GM21717 (cell line): ENCODE data around the gene TNNT3.
"Not testable (repeated sequence)": the region's sequence is repeated elsewhere in the genome, so short reads cannot be mapped to it uniquely, and the experiment has no call there.

Source experiments
- ATAC-seq: cut with Tn5 transposase; IDR thresholded peaks from one replicate; pipeline ENCODE4 v1.9.1; 2021; ENCODE audit warnings: mild to moderate bottlenecking, moderate library complexity; ENCODE audit not compliant: unreplicated experiment

The TNNT3 gene

DNA sequence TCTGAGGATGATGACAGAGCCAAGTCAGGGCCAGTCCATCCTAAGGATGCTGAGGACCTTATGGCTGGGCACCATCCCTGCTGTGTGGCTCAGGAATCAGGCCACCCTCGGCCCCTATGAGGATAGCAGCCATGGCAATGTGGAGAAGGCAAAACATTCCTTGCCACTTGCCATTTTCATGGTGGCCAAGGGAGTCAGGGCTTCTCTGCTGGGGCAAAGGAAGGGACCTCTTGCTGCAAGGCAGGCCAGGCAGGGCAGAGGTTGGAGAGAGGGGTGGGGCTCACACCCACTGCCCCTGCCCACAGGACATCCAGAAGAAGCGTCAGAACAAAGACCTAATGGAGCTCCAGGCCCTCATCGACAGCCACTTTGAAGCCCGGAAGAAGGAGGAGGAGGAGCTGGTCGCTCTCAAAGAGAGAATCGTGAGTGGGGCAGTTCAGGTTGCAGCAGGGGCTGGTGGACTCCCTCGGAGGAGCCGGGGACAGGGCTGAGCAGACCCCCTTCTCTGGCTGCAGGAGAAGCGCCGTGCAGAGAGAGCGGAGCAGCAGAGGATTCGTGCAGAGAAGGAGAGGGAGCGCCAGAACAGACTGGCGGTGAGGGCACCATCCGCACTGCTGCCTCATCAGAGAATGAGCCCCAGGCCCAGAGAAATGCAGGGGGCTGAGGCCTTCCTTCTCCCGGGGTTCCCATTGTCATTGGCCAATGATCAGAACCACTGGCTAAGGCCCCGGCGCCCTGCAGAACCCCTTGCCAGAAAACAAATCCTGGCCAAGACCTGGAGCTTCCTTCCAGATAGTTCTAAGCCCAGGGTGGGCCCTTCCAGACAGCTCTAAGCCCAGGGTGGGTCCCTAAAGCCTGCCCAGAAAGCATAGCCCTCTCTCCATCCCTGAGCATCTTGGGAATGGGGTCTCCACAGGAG, 14.2 kb downstream of the TNNT3 start:
- no peak for ATAC-seq

- no peak for ATAC-seq
Observed at GRCh38 chr11:1934335-1935155, 15.0 kb downstream of the TNNT3 start.

DNA sequence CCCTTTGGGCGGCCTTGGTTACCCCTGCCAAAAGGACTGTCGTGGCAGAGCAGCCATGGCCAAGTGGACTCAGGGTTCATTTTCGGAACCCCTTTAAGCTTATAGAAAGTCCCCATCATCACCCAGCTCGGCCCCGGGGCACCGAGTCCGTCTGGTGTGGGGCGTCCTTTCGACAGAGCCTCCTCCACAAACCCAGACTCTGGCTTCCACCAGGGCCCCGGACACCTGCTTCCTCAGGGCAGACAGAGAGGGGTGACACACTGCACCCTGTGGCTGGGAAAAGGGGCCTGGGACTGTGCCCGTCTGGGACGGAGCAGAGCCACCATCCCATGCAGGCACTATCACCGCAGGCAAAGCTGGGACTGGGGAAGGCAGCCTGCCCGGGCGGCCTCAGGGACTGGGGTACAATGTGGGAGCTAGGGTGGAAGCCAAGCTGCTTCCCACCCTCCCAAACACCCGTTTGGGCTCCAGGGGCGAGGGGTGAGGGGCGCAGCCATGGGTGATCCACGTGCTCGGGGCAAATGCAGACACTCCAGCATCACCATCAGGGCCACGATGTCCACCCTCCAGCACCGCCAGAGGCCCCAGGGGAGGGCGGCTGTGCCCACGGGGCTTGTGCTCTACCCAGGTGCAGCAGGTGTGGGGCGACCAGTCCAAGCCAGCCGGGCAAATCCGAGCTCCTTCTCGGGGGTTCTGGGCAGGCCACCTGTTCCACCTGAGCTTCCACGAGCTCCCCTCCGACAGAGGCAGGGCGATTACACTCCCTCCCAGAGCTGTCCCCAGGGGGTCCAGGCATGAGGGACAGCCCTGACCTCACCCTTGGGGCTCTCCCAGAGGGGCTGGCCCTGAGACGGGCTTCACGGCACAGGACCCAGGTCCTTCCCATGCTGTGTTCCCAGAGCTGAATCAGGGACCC, 15.9 kb downstream of the TNNT3 start:
- ATAC-seq = no peak

DNA sequence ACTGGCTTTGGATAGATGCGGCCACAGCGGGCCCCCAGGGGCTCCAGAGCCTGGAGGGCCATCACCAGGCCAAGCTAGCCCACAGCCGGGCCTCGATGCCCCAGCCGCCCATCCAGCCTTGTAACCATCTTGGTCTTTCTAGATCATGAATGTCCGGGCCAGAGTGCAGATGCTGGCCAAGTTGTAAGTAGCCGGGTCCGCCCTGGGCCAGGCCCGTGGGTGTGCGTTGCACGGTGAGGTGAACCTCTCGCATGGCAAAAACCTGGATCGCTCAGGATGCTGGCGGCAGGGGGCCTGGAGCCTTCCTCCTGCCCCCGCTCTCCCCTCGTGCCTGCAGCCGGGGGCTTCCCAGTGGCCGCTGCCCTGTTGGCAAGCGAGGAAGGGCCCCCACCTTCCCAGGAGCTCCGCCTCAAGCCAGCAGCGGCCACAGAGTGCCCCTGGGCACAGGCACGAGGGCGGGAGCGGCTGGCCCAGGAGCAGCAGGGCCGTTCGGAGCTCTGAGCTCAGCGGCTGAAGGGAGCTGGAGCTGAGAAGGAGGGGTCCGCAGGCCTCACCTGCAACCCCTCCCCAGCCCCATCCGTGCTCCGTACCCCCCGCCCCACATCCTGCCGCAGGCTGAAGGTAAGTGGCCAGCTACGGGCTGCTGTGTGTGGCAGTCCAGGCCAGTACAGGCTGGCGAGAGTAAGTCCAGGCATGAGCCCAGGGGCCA, 16.7 kb downstream of the TNNT3 start:
- ATAC-seq = no peak

- ATAC-seq = no peak
Observed at GRCh38 chr11:1936781-1937615, 17.5 kb downstream of the TNNT3 start.

GRCh38 chr11:1937616-1938342, 18.3 kb downstream of the TNNT3 start:
- no peak for ATAC-seq

DNA sequence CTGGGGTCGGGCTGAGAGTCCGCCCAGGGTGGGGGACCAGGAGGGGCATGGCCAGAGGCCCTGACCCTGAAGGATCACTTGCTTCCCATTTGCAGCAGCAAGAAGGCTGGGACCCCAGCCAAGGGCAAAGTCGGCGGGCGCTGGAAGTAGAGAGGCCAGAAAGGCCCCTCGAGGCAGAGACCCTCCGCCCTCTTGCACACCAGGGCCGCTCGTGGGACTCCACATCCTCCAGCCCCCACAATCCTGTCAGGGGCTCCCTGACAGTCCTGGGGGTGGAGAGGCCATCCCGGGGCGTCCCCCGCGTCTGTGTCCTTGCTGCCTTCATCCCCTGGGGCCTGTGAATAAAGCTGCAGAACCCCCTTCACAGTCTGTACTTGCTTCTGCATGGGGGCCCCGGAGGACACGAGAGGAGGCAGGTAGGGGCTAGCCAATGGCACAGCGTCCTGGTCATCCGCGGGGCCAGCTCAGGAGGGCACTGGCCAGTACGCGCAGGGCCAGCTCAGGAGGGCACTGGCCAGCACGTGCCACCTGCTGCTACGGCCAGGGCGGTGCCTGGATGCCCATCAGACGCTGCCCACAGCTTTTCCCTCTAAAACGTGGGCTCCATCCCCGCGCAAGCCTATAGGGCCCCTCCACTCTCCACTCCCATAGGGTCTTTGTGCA, 19.0 kb downstream of the TNNT3 start:
- no peak for ATAC-seq

- ATAC-seq = no peak
Observed at GRCh38 chr11:1939006-1939625, 19.6 kb downstream of the TNNT3 start.

- not testable (repeated sequence) for ATAC-seq
Observed at GRCh38 chr11:1939788-1940187, 20.3 kb downstream of the TNNT3 start.

DNA sequence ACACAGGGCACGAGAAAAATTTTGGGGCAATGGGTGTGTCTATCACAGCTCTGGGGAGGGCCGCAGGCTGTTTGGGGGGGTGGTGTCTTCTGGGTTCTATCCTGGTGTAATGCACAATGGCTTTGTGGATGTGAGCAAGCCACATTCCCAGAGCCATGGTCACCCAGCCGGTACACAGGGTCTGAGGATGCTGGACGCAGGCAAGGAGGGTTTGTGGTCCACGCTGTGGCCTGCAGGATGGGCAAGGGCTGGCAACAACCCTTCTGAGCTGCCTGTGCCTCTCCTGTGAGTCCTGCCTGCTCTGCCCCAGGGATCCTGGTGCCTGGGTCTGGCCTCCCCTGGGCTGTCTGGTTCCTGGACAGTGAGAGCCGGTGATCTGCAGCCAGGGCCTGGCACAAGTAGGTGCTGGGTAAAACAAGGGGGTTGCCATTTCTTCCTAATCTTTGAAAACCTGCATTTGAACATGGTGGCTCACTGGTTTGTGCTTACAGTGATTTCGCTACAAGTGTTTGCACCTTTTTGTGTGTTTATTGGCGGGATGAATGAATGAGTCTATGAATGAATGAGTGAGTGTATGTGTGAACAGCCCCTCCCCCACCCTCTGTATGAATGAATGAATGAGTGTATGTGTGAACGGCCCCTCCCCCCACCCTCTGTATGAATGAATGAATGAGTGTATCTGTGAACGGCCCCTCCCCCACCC, 23.2 kb downstream of the TNNT3 start:
- no peak for ATAC-seq

GRCh38 chr11:1943576-1943975, 24.1 kb downstream of the TNNT3 start:
- no peak for ATAC-seq

DNA sequence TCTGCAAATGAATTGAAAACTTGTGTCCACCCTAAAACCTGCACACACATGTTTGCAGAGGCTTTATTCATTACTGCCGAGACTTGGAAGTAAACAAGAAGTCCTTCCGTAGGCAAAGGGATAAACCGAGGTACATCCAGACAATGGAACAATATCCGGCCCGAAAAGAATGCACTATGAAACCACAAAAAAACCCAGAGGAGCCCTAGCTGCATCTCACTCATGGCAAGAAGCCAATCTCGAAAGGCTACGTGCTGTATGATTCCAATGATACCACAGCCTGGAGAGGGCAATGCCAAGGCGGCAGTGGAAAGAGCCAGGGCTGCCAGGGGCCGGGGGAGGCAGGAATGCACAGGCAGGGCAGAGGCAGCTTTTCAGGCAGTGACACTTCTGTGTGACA, 24.5 kb downstream of the TNNT3 start:
- no peak for ATAC-seq

DNA sequence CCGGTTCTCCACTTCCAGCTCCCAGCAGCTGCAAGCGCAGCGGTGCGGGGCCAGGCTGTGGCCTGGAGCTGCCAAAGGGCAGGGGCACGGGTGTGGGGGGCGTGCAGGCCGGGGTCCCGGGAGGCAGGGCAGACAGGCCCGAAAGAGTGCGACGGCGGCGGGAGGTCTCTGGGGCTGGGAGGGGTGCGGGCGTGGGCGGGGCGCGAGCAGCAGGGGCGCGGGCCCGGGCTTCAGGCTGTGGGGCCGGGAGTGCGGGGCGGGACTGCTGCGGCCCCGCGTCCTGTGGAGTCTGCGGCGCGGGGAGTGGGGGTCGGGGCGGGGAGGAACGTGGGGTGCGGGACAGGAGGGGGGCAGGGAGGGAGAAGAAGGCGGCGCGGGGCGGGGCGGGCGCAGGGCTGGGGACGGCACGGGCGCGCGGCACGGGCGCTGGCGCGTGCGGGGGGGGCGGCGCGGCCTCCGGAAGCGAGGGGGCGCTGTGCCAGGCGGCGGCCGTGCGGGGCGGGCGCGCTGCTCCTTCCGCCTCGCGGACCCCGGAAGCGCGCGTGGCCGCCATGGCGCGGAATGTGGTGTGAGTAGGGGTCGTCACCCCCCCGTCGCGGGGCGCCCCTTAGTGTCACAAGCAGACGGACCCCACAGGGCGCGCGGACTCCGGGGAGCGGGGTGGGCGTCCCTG, 27.4 kb downstream of the TNNT3 start, which contains the start of gene MRPL23:
Gene MRPL23 (plus strand): TSS at position 521 of the 673 bp plus-strand sequence. CDS start 31 bp downstream, at position 552.
- ATAC-seq = no peak

- ATAC-seq = no peak
Observed at GRCh38 chr11:1947592-1948237, 28.2 kb downstream of the TNNT3 start.

GRCh38 chr11:1948389-1948788, 28.9 kb downstream of the TNNT3 start:
- no peak for ATAC-seq

DNA sequence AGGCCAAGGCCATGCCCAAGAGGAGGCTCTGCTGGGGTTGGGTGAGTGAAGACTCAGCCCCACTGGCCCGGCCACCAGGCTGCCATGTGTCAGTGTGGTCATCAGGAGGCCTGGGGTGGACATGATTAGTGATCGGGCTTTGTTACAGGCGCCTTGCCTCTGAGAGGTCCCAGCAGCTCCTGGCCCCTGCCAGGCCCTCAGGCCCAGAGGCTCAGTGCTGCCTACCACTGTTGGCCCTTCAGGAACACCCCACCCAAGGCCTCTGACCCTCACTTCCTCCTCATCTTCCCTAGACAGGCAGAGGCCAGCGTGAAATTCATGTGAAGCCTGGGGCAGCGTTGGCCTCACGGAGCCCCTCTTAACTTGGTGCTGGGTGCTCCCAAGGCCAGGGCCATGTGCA, 29.8 kb downstream of the TNNT3 start:
- ATAC-seq = no peak
